Measurements from ENCODE around the gene FBXL2. TPM values are rescaled to one million over a fixed set of nuclear protein-coding genes. Genes with fewer than 3 reads are reported as not detected.

FBXL2 gene
- total RNA-seq, 2 experiments from 2014 or later = 0.06 TPM; not detected in 1

DNA sequence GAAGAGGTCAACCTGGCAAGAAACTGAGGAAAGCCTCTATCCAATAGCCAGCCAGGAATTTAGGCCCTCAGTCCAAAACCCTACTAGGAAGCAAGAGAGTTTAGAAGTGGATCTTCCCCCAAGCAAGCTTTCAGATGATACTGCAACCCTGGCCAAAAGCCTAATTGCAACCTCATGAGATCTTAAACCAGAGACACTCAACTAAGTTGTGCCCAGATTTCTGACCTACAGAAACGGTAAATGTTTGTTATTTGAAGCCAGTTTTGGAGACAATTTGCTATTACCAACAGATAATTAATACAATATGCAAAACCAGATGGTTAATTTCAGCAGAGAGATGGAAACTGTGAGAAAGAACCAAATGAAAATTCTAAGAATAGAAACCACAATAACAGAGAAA lies 37.0 kb upstream of the FBXL2 start:
- no TSS peak for BruUV-seq (replicated peaks)
- Histone ChIP-seq H3K36me3 (ENCODE audit: insufficient read depth, low read length) (no peaks in the 10 kb centered on the region), H3K79me2 (ENCODE audit: insufficient read depth, low read depth, low read length) (no peaks in the 10 kb centered on the region), H4K20me1 (ENCODE audit: insufficient read depth, low read length) (no peaks in the 10 kb centered on the region), H3K4me3 (ENCODE audit: low read depth, low read length, poor library complexity, severe bottlenecking) (no peak overlapping the region), H3K27ac (ENCODE audit: low read depth, low read length, poor library complexity, severe bottlenecking) (no peak overlapping the region), H3K4me2 (ENCODE audit: low read length) (no peak overlapping the region), H2AFZ (ENCODE audit: low read length) (no peak overlapping the region), H3K9me2 (ENCODE audit: insufficient read depth, low read length) (no peaks in the 10 kb centered on the region), H3K4me1 (ENCODE audit: insufficient read depth, low read length, poor library complexity, severe bottlenecking) (no peaks in the 10 kb centered on the region), H3K9me3 (ENCODE audit: low read length) (no peaks in the 10 kb centered on the region)
- ChIA-PET POLR2A (no interaction called here), CTCF (ENCODE audit: unreplicated experiment) (no interaction called here)
- no peak for DNase-seq (ENCODE audit: low spot score)
- TF ChIP-seq EZH2phosphoT487 (IDR thresholded peaks at IDR 0.05; ENCODE audit: borderline replicate concordance, low read depth, low read length) = no peak
- TF ChIP-seq, protein P1, sequence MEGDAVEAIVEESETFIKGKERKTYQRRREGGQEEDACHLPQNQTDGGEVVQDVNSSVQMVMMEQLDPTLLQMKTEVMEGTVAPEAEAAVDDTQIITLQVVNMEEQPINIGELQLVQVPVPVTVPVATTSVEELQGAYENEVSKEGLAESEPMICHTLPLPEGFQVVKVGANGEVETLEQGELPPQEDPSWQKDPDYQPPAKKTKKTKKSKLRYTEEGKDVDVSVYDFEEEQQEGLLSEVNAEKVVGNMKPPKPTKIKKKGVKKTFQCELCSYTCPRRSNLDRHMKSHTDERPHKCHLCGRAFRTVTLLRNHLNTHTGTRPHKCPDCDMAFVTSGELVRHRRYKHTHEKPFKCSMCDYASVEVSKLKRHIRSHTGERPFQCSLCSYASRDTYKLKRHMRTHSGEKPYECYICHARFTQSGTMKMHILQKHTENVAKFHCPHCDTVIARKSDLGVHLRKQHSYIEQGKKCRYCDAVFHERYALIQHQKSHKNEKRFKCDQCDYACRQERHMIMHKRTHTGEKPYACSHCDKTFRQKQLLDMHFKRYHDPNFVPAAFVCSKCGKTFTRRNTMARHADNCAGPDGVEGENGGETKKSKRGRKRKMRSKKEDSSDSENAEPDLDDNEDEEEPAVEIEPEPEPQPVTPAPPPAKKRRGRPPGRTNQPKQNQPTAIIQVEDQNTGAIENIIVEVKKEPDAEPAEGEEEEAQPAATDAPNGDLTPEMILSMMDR (conservative IDR thresholded peaks at IDR 0.05; ENCODE audit: low read length) = no peak
- intact Hi-C loops (cut with micrococcal nuclease; ENCODE audit: unreplicated experiment) = no loop called here

DNA sequence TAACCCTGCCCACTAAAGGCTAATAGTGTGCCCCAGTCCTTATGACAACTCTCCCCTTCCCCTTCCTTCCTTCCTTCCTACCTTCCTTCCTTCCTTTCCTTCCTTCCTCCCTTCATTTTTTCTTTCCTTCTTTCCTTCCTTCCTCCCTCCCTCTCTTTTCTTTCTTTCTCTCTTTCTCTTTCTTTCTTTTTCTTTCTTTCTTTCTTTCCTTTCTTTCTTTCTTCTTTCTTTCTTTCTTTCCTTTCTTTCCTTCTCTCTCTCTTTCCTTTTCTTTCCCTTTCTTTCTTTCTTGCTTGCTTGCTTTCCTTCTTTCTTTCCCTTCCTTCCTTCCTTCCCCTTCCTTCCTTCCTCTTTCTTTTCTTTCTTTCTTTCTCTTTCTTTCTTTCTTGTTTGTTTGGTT lies 30.5 kb upstream of the FBXL2 start:
- H2AFZ ChIP-seq (ENCODE audit: low read length) = no peak overlapping the region
- BruUV-seq (replicated peaks) = no TSS peak

DNA sequence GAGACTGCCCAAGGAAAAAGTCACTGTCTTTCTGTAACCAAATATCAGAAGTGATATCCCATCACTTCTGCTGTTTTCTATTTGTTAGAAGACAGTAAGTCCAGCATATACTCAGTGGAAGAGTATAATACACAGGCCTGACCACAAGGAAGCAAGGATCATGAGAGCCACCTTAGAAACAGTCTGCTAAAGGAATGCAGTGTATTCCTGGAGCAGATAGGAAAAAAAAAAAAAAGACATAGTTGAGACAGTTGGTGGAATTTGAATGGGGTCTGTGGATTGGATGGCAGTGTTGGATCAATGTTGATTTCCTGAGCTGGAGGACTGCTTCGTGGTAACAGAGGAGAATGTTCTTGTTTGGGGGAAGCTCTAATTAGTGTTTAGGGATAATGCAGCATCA lies 26.5 kb upstream of the FBXL2 start:
- BruUV-seq (replicated peaks) = no TSS peak
- H3K4me1 ChIP-seq (ENCODE audit: insufficient read depth, low read length, poor library complexity, severe bottlenecking) = no peaks in the 10 kb centered on the region
- no peak overlapping the region for H3K4me2 ChIP-seq (ENCODE audit: low read length)
- no peaks in the 10 kb centered on the region for H3K36me3 ChIP-seq (ENCODE audit: insufficient read depth, low read length)
- H3K9me2 ChIP-seq (ENCODE audit: insufficient read depth, low read length) = no peaks in the 10 kb centered on the region
- no peak overlapping the region for H2AFZ ChIP-seq (ENCODE audit: low read length)
- no peak for DNase-seq (ENCODE audit: low spot score)
- H3K4me3 ChIP-seq (ENCODE audit: low read depth, low read length, poor library complexity, severe bottlenecking) = no peak overlapping the region
- H4K20me1 ChIP-seq (ENCODE audit: insufficient read depth, low read length) = no peaks in the 10 kb centered on the region
- CTCF ChIA-PET (ENCODE audit: unreplicated experiment) = no interaction called here
- H3K9me3 ChIP-seq (ENCODE audit: low read length) = no peaks in the 10 kb centered on the region
- TF ChIP-seq, protein P1 (conservative IDR thresholded peaks at IDR 0.05; ENCODE audit: low read length) = no peak
- TF ChIP-seq EZH2phosphoT487 (IDR thresholded peaks at IDR 0.05; ENCODE audit: borderline replicate concordance, low read depth, low read length) = no peak
- no peak overlapping the region for H3K27ac ChIP-seq (ENCODE audit: low read depth, low read length, poor library complexity, severe bottlenecking)
- H3K79me2 ChIP-seq (ENCODE audit: insufficient read depth, low read depth, low read length) = no peaks in the 10 kb centered on the region
- intact Hi-C loops (cut with micrococcal nuclease; ENCODE audit: unreplicated experiment) = no loop called here
- POLR2A ChIA-PET = no interaction called here

More for the DNA sequence above, 30.5 kb upstream of the FBXL2 start:
- Histone ChIP-seq H3K9me2 (ENCODE audit: insufficient read depth, low read length) (no peaks in the 10 kb centered on the region), H3K4me2 (ENCODE audit: low read length) (no peak overlapping the region), H3K36me3 (ENCODE audit: insufficient read depth, low read length) (no peaks in the 10 kb centered on the region), H3K4me3 (ENCODE audit: low read depth, low read length, poor library complexity, severe bottlenecking) (no peak overlapping the region), H3K27ac (ENCODE audit: low read depth, low read length, poor library complexity, severe bottlenecking) (no peak overlapping the region), H3K4me1 (ENCODE audit: insufficient read depth, low read length, poor library complexity, severe bottlenecking) (no peaks in the 10 kb centered on the region), H4K20me1 (ENCODE audit: insufficient read depth, low read length) (no peaks in the 10 kb centered on the region), H3K79me2 (ENCODE audit: insufficient read depth, low read depth, low read length) (no peaks in the 10 kb centered on the region), H3K9me3 (ENCODE audit: low read length) (no peaks in the 10 kb centered on the region)
- CTCF ChIA-PET (ENCODE audit: unreplicated experiment) = no interaction called here
- TF ChIP-seq EZH2phosphoT487 (IDR thresholded peaks at IDR 0.05; ENCODE audit: borderline replicate concordance, low read depth, low read length) = no peak
- TF ChIP-seq, protein P1 (conservative IDR thresholded peaks at IDR 0.05; ENCODE audit: low read length) = no peak
- POLR2A ChIA-PET = no interaction called here
- intact Hi-C loops (cut with micrococcal nuclease; ENCODE audit: unreplicated experiment) = no loop called here
- DNase-seq (ENCODE audit: low spot score) = no peak

Data from OCI-LY7 (cell line).